Muscle layer of duodenum (tissue), 2 donors: Measurements from ENCODE around the gene INPP5F.
"Not testable (repeated sequence)": the region's sequence is repeated elsewhere in the genome, so short reads cannot be mapped to it uniquely, and the experiment has no call there.

Source experiments
- H3K27ac ChIP-seq: one replicate; pipeline ENCODE4 v1.7.0; 2013; ENCODE audit warnings: mild to moderate bottlenecking, low read length
- H3K27me3 ChIP-seq: one replicate; pipeline ENCODE4 v1.7.0; 2013; ENCODE audit warnings: low read depth, mild to moderate bottlenecking, control low read depth, low read length
- H3K36me3 ChIP-seq, 2 donors: one replicate each; pipeline ENCODE4 v1.7.0; 2013; ENCODE audit warnings: low read length in 2 of 2, control low read depth in 1 of 2, mild to moderate bottlenecking in 1 of 2; ENCODE audit not compliant: insufficient read depth in 2 of 2, control insufficient read depth in 1 of 2
- H3K4me1 ChIP-seq, 2 donors: one replicate each; pipeline ENCODE4 v1.7.0; 2013; ENCODE audit warnings: low read length in 2 of 2, mild to moderate bottlenecking in 2 of 2, control low read depth in 1 of 2, moderate library complexity in 1 of 2; ENCODE audit not compliant: insufficient read depth in 2 of 2, control insufficient read depth in 1 of 2
- H3K4me3 ChIP-seq, 2 donors: one replicate each; pipeline ENCODE4 v1.7.0; 2013; ENCODE audit warnings: low read length in 2 of 2, low read depth in 1 of 2, mild to moderate bottlenecking in 1 of 2
- H3K9me3 ChIP-seq, 2 donors: one replicate each; pipeline ENCODE4 v1.7.0; 2013; ENCODE audit warnings: low read length in 2 of 2, control low read depth in 1 of 2, mild to moderate bottlenecking in 1 of 2; ENCODE audit not compliant: control insufficient read depth in 1 of 2
- donor health status: healthy.

INPP5F gene

DNA sequence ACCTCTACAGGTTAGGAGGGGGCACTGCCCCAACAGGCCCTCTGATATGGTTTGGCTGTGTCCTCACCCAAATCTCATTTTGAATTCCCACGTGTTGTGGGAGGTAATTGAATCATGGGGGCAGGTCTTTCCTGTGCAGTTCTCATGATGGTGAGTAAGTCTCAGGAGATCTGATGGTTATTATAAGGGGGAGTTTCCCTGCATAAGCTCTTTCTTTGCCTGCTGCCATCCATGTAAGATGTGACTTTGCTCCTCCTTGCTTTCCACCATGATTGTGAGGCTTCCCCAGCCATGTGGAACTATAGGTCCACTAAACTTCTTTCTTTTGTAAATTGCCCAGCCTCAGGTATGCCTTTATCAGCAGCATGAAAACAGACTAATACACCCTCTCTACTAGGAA is 14.9 kb upstream of the INPP5F start:
- H3K36me3 ChIP-seq, H3K9me3 ChIP-seq, H3K27ac ChIP-seq, H3K27me3 ChIP-seq, H3K4me3 ChIP-seq, H3K4me1 ChIP-seq: not testable (repeated sequence)

DNA sequence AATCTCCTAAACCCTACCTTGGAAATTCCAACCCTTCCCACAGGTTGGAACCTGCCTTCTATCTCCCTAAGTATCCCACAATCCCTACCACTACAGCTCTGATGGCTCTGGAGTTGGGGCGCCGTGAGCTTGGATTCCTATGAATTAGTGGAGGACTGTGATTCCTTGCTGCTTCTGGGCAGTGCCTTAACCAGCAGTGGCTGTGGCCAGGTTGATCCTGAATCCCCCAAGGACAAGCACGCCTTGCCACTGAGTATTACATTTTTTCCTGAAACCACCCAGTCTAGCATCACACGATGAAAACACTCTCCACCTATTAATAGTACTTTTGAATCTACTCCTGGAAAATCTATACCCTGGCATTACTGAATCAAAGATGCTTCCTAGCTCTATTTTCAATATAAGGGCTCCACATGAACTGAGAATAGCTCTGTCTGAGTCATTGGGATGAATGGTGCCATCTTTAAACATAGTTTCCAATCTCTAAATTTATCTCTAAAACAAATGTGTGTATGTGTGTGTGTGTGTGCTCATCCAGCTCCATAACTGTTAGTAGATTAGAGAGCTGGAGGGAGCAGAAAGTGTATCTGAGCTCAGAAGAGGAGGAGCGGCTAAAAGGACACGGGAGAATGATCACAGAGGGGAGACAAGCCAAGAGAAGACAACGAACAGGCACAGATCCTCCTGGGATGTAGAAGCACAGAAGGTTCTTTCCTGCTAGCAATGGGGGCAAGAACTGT is 11.9 kb upstream of the INPP5F start:
- H3K4me1 ChIP-seq, result no peaks in the 10 kb centered on the region
- no peaks in the 10 kb centered on the region for H3K9me3 ChIP-seq
- H3K27ac ChIP-seq, result no peak overlapping the region
- H3K36me3 ChIP-seq, result no peaks in the 10 kb centered on the region
- H3K27me3 ChIP-seq, result no peaks in the 10 kb centered on the region
- no peak overlapping the region for H3K4me3 ChIP-seq

DNA sequence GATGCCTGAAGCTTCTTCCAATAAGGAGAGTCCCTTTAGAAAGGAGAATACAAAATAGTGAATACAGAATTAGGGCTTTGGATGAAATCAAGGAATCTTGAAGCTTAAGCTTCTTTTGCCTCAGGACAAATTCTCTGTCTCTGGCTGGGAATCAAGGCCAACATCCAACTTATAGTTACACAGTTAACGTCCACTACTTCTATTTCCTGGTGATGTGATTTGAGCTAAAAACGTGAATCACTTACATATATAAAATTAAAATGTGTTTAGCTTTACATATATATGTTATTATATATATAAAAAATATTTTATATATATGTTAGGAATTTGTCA is 11.4 kb upstream of the INPP5F start:
- Histone ChIP-seq H3K27ac (no peak overlapping the region), H3K36me3 (no peaks in the 10 kb centered on the region), H3K9me3 (no peaks in the 10 kb centered on the region), H3K4me3 (no peak overlapping the region), H3K27me3 (no peaks in the 10 kb centered on the region), H3K4me1 (no peaks in the 10 kb centered on the region)

DNA sequence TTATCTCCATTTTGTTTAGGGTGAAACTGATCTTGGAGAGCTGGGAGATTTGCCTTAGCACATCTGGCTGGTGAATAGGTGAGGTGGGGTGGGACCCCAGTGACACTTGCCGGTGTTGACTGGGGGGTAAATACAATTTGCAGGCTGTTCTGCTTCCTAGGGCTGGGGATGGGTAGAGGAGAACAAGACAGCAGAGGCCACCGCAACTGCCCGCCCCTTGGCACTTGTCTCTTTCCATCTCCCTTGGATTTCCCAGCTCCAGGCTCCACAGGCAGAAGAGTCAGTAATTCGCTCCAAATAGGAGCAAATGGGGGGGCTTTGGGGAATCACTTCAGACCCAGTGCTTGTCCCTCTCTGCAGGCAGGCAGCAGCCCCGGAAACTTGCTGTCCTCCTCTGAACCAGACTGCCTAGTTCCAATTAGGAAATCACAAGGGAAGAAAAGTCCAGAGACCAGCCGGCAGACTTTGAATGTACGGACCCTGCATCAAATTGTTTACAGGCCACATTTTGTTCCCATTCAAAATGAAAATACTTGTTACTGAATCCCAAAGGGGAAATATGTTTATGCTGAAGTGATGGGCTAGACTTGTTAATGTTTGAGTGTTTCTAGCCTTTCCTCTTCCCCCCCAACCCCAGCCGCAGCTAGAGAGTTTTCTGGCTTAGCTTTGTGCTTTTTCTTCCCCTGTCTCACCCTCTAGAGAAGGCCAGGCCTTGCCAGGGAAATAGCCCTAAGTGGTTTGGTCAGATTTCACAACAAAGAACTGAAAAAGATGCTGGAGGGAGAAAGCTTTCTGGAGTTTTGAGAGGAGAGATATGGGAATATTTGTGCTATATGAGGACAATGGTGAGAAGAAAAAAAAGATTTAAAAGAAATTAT is 10.0 kb upstream of the INPP5F start:
- Histone ChIP-seq H3K4me3 (no peak overlapping the region), H3K27ac (no peak overlapping the region), H3K36me3 (no peaks in the 10 kb centered on the region), H3K27me3 (no peaks in the 10 kb centered on the region), H3K9me3 (no peaks in the 10 kb centered on the region), H3K4me1 (no peaks in the 10 kb centered on the region)

DNA sequence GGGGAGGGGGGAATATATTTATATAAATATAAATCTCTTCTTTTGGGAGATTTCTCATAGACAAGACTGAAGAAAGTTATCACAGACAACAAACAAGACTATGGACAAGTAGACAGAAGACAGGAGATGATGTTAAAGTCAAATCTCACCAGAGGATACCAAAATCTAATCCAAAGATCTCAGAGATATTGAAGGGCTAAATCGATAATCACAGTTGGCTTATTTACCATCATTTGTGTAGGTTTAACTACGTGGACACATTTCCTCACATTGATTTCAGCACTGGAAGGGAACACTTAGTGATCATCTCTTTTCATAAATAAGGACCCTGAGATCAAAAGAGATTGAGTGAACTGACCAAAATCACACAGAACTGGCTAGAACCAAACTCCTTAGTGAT is 2.7 kb upstream of the INPP5F start:
- no peak overlapping the region for H3K27ac ChIP-seq
- no peaks in the 10 kb centered on the region for H3K27me3 ChIP-seq
- H3K4me3 ChIP-seq, result no peak overlapping the region
- H3K9me3 ChIP-seq, result no peaks in the 10 kb centered on the region
- H3K4me1 ChIP-seq, result peaks cover 12 to 19% of the 10 kb centered on the region in 2 donors
- no peaks in the 10 kb centered on the region for H3K36me3 ChIP-seq

DNA sequence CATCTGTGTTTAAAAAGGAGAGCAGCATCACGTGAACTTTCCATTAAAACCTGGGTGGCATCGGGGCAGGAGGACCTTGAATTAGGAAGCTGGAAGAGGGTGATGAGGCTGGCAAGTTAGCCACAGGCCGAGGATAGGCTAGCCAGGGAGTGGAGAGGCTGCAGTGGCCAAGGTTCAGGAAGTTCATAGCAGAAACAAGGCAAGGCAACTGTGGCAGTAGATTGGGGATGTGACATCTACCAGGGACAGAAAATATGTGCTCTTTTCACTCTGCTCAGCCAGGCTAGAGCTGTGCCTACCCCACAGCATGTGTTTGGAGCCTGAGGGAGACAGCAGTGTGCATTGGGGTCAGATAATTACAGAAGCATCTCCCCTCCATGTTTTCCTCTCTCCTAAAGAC is 2.2 kb upstream of the INPP5F start:
- Histone ChIP-seq H3K4me3 (no peak overlapping the region), H3K27ac (no peak overlapping the region), H3K9me3 (no peaks in the 10 kb centered on the region), H3K36me3 (no peaks in the 10 kb centered on the region), H3K4me1 (peaks cover 12 to 19% of the 10 kb centered on the region in 2 donors), H3K27me3 (no peaks in the 10 kb centered on the region)

DNA sequence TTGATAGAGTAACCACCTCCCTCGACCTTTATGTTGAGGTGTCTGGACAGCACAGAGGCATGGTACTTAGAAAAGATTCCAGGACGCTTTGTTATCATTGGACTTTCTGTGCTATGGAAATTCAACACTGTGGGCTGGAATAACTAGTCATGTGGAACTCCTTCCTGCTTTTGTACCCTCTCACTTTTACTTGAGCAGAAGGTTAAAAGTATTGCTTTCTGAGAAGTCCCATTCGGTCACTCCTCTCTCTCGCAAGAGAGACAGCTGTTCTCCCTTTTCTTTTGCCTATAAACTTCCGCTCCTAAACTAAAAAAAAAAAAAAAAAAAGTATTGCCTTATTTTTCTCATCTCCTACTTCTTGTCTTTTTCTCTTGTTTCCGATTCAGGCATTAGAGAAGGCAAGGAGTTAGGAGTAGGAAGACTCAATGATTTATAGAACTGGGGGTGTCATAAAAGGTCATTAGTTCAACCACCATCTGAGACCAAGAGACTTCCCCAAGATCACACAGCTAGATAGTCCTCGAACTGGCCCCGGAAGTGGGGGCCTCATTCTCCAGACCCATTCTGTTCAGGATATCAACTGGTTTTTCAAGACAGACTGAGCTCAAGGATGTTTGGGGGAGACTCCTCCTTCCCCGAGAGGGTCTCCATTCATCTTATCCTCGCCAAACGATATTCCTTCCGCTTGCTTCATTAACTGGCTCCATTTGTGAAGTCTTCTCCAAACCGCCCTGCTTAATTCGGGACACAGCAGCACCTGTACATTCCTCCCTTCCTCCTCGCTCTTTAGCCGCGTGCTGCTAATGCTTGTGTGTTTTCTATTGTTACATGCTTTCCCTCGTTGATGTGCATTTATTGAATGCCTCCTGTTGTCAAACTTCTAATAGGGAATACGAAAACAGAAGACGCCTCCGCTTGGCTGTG is 995 bp upstream of the INPP5F start:
- Histone ChIP-seq H3K4me1 (peaks cover 12 to 19% of the 10 kb centered on the region in 2 donors), H3K36me3 (no peaks in the 10 kb centered on the region), H3K27ac (peak overlapping the region; percentile 86), H3K27me3 (no peaks in the 10 kb centered on the region), H3K9me3 (no peaks in the 10 kb centered on the region), H3K4me3 (peak overlapping the region; percentile 80 to 89)

DNA sequence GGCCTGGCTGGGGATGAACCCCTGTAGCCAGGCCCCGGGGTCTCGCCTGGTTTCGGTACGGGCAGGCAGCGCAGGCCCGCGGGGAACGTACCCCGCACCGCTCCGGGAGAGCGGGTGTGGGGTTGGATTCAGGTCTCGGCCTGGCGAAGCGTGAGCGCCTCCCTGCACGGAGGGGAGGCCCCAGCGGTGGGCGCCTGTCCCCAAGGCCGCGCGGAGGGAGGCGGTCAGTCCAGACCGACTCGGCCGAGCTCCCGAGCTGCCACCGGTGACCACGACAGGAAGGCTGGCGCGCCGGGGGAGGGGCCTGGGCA is 378 bp upstream of the INPP5F start:
- peaks cover 12 to 19% of the 10 kb centered on the region in 2 donors for H3K4me1 ChIP-seq
- no peaks in the 10 kb centered on the region for H3K9me3 ChIP-seq
- H3K4me3 ChIP-seq, result peak overlapping the region; percentile 80 to 89
- H3K27me3 ChIP-seq, result no peaks in the 10 kb centered on the region
- no peaks in the 10 kb centered on the region for H3K36me3 ChIP-seq
- H3K27ac ChIP-seq, result peak overlapping the region; percentile 86

DNA sequence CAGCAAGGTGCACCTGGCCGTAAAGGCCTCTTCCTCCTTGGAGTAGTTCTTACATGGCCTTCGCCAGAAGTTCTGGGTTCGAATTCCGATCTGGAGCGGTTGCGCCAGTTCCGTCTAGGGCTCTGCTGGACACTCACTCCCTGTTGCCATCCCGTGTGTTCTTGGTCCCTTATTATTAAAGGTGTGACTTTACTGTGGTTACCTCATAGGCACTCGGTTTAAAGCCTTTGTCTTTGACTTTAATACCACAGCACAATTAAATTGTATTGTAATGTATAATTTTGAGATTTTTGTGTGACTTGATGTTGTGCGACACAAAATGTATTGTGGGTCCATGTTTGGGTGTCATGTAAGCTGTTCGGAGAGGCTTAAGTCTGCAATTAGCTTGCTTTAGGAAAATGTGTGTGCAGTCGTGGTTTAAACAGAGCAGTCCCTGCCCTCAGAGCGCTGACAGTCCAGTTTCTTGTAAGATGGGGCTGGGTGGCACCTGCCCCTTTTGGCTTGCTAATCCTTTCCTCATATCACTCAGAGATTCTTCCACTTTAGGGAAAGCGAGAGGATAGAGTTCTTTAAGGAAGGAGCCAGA is 919 bp downstream of the INPP5F start:
- no peaks in the 10 kb centered on the region for H3K9me3 ChIP-seq
- peaks cover 12 to 19% of the 10 kb centered on the region in 2 donors for H3K4me1 ChIP-seq
- H3K4me3 ChIP-seq, result peak overlapping the region; percentile 79 to 80
- no peaks in the 10 kb centered on the region for H3K27me3 ChIP-seq
- H3K27ac ChIP-seq, result peak overlapping the region; percentile 54
- no peaks in the 10 kb centered on the region for H3K36me3 ChIP-seq

DNA sequence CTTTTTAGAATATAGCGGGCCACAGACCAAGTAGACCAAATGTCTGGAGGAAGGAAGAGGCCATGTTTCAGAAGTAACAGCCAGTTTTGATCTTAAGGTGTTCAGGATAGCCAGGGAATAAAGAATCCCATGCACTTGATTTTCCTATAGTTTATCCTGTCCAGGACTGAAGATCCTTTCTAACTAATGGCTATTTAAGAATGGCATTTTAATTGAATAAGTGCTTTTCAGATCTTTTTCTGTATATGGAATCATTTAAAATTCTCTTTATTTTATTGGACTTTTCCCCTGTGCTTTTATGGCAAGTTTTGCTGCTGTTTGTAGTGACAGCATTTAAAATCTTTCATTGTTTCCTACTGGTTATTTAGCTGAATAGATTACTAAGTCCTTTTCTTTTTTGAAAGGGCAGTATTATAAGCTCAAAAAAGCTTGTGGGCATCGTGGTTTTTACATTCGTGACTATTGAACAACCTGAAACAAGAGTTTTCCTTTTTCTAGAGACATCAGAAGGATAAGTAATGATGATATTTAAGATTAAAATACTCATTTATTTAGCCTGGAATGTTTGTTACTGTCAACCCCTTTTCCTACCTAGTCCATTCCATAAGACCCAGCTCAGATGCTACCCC is 2.4 kb downstream of the INPP5F start:
- Histone ChIP-seq H3K4me1 (peaks cover 12 to 19% of the 10 kb centered on the region in 2 donors), H3K9me3 (no peaks in the 10 kb centered on the region), H3K4me3 (no peak overlapping the region), H3K36me3 (no peaks in the 10 kb centered on the region), H3K27ac (no peak overlapping the region), H3K27me3 (no peaks in the 10 kb centered on the region)
